Hepatocyte (in vitro differentiated cells): Measurements from ENCODE around the gene FHIP1B.

Source experiments
- EZH2 ChIP-seq: fragments of 200-600 bp; sonication (generic); IDR thresholded peaks from 2 replicates; pipeline ENCODE4 v1.6.1; 2016; ENCODE audit warnings: antibody characterized with exemption, mild to moderate bottlenecking, borderline replicate concordance
- TF ChIP-seq, protein P1 (sequence below): fragments of 200-600 bp; sonication (generic); IDR thresholded peaks from 2 replicates; pipeline ENCODE4 v1.5.1; 2016; ENCODE audit warnings: antibody characterized with exemption, mild to moderate bottlenecking; ENCODE audit not compliant: poor library complexity

DNA sequence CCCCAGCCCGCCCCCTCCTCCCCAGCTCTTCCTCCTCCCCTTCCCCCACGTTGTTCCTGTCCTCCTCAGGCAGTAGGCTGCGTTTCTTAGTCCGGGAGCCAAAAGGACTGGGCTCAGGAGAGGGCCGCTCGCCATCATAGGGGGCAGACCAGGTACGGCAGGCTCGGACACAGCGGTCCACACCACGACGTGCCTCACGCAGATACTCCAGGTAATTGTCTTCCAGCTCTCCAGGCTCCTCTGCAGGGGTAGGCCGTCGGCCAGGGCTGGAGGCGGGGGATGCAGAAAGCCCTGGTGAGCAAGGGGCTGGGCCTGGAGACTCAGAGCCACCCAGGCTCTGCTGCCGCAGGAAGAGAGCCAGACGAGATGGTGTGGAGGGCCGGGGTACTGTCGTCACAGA, 16.7 kb downstream of the FHIP1B start:
- TF ChIP-seq, protein P1, sequence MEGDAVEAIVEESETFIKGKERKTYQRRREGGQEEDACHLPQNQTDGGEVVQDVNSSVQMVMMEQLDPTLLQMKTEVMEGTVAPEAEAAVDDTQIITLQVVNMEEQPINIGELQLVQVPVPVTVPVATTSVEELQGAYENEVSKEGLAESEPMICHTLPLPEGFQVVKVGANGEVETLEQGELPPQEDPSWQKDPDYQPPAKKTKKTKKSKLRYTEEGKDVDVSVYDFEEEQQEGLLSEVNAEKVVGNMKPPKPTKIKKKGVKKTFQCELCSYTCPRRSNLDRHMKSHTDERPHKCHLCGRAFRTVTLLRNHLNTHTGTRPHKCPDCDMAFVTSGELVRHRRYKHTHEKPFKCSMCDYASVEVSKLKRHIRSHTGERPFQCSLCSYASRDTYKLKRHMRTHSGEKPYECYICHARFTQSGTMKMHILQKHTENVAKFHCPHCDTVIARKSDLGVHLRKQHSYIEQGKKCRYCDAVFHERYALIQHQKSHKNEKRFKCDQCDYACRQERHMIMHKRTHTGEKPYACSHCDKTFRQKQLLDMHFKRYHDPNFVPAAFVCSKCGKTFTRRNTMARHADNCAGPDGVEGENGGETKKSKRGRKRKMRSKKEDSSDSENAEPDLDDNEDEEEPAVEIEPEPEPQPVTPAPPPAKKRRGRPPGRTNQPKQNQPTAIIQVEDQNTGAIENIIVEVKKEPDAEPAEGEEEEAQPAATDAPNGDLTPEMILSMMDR = no peak
- no peak for TF ChIP-seq EZH2
